ENCODE data around the gene INPPL1.

The INPPL1 gene

DNA sequence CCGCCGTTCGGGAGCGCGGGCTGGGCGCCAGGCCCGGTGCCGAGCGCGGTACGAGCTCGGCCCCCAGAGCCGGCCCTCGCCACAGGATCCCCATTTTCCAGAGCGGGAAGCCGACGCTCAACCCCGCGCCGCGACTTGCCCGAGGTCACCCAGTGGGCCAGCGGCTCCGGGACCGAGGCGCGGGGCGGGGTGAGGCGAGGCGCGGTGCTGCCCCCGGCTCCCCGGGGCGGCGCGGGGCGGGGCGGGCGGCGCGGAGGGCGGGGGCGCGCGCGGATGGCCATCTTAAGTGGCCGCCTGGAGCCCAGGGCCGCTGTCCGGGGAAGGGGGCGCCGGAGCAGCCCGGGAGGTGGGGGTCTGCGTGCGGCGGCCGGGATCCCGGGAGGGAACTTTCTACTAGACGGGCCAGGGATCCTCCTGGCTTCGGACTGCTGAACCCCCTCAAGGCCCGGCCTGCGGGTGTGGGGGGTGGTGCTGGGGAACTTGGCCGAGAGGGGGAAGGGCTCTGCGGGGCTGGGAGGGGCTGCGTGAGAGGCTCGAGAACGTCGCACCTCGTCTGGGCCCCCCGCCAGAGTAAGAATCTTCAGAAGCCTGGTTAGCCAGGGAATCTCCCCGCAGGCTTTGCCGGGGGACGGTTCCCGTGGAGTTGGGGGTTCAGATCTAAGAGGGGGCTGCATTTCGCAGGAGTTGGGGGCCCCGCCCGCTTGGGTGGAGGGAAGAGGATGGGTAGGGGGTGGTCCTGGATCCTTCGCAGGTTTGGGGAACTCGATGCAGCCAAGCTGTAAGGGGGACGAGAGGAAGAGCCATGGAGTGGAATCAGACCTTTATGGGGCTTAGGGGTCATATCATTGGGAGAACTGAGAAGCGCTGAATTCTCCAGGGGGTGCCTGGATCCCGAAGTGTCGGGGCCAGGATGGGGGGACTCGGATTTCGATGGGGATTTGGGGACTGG is 678 bp upstream of the INPPL1 start:
- peak; percentile 70 for DNase-seq (ENCODE audit: extremely low spot score)
- TF ChIP-seq, protein P1, sequence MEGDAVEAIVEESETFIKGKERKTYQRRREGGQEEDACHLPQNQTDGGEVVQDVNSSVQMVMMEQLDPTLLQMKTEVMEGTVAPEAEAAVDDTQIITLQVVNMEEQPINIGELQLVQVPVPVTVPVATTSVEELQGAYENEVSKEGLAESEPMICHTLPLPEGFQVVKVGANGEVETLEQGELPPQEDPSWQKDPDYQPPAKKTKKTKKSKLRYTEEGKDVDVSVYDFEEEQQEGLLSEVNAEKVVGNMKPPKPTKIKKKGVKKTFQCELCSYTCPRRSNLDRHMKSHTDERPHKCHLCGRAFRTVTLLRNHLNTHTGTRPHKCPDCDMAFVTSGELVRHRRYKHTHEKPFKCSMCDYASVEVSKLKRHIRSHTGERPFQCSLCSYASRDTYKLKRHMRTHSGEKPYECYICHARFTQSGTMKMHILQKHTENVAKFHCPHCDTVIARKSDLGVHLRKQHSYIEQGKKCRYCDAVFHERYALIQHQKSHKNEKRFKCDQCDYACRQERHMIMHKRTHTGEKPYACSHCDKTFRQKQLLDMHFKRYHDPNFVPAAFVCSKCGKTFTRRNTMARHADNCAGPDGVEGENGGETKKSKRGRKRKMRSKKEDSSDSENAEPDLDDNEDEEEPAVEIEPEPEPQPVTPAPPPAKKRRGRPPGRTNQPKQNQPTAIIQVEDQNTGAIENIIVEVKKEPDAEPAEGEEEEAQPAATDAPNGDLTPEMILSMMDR (IDR thresholded peaks at IDR 0.05; ENCODE audit: control extremely low read depth, extremely low read depth, low read depth, missing control alignments) = no peak
- ChIA-PET POLR2A (interaction anchor here (0.6 to 0.7 kb wide), 2 partner anchors 9 to 230 kb away, joined by 3 to 4 read pairs; no protein-coding TSS in a partner anchor), CTCF (interaction anchor here (0.8 to 3.2 kb wide), 8 partner anchors 13 to 246 kb away, joined by 3 to 28 read pairs (median 3); no protein-coding TSS in a partner anchor)

DNA sequence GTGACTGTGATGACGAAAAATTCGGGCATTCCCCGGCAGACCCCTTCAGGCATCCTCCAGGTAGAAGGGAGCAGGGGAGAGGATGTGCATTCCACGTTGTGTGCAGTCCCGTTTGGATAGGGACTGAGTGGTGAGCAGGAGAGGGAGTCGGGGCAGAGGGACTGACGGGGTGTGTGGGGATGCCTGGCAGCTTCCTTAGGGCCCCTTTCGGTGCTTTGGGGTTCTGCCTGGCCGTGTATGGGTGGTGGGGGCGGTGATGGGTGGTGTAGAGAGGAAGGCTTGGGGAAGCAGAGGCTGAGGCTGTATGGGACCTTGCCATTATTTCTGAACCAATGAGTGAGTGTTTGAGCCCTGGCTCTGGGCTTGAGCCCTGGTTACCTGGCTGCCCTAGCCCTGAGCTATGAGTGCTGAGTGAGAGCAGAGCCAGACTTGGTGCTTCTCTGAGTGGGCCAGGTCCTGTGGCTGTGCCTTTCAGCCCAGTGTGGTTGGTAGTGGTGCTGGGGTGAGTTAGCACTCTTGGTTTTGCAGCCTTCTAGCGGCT is 914 bp downstream of the INPPL1 start:
- TF ChIP-seq, protein P1 (IDR thresholded peaks at IDR 0.05; ENCODE audit: control extremely low read depth, extremely low read depth, low read depth, missing control alignments) = no peak
- ChIA-PET POLR2A (interaction anchor here (1.3 kb wide), 1 partner anchor 11 kb away, joined by 3 read pairs; no protein-coding TSS in a partner anchor), CTCF (interaction anchor here (1.0 to 5.8 kb wide), 4 partner anchors 12 to 209 kb away, joined by 3 to 36 read pairs (median 6); partner anchors contain the start of gene CLPB)
- peak; percentile 19 for DNase-seq (ENCODE audit: extremely low spot score)

DNA sequence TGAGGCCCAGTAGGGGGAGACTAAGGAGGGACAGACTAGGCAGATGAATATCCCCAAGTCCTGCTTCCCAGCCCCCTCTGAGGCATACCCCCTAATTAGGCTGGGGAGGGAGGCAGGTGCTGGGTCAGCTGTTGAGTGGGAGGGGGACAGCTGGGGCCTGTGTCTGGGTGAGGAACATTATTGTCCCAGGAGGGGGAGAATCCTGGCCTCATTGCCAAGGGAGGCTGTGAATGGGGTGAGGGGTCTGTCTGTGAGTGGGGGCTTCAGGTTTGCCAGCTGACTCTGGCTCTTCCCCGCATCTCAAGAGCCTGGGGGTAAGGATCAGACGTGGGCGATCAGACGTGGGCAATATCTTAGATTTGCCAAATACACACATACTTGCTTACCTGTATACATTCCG is 2.1 kb downstream of the INPPL1 start:
- ChIA-PET POLR2A (no interaction called here), CTCF (interaction anchor here (1.0 to 5.8 kb wide), 4 partner anchors 11 to 208 kb away, joined by 3 to 36 read pairs (median 6); partner anchors contain the start of gene CLPB)
- TF ChIP-seq, protein P1 (IDR thresholded peaks at IDR 0.05; ENCODE audit: control extremely low read depth, extremely low read depth, low read depth, missing control alignments) = no peak
- DNase-seq (ENCODE audit: extremely low spot score) = peak; percentile 4

DNA sequence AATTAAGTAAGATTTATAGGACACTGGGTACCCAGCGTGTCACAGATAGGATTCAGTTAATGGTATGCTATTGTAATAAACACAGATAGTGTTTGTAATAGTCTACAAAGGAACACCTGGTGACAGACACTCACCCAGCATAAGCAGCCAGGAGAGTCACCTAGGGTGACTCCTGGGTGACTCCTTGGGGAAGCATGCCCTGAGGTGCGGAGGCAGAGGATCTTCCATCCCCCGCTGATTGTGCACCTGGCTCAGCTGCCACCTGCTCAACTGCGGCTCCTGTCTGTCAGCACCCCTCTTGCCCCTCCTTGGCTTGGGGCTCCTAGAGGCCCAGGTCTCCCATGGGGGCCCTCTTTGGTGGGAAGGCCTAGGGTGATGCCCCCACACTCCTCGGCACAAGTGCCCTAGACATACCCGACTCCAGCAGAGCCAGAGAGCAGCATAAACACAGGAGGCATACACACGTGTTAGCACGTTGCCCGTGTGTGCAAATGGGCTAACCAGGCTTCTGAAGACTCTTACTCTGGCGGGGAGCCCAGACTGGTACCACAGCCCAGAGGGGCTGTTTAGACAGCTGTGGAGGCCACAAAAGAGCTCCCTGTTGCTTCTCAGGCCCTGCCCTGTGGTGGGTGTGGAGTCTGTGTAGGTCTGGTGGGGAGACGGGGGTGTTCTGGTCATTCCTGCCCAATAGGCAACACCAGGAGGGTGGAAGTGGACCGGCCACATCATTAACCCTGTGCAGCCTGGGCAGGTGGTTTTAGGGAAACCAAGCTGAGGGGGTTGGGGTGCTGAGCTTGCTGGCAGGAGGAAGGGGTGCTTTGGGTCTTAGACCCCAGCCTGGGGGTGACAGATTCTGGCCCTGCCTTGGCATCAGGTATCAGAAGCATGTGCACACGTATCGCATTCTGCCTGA is 3.0 kb downstream of the INPPL1 start:
- POLR2A ChIA-PET = no interaction called here
- CTCF ChIA-PET = interaction anchor here (1.0 to 5.8 kb wide), 3 partner anchors 10 to 203 kb away, joined by 3 to 36 read pairs (median 4); no protein-coding TSS in a partner anchor
- peak; percentile 6 for DNase-seq (ENCODE audit: extremely low spot score)
- TF ChIP-seq, protein P1 (IDR thresholded peaks at IDR 0.05; ENCODE audit: control extremely low read depth, extremely low read depth, low read depth, missing control alignments) = no peak

DNA sequence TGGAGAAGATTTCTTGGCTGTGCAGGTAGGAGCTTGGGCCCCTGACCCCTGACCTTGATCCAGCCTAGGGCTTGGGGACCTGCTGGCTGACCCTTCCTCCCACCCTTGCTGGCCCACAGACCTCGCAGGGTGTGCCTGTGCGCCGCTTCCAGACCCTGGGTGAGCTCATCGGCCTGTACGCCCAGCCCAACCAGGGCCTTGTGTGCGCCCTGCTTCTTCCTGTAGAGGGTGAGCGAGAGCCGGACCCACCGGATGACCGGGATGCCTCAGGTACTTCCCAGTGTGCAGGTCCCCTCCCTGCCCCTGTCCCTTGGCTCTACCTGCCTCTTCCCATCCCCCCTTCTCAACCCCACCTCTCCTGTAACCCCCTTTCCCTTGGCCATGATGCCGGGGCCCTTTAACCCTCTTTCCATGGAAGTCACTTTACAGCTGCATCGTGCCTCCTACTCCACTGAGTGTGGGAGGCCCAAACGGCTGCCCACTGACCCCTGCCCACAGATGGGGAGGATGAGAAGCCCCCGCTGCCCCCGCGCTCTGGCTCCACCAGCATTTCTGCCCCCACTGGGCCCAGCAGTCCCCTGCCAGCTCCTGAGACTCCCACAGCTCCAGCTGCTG is 3.8 kb downstream of the INPPL1 start:
- CTCF ChIA-PET = interaction anchor here (1.0 to 5.8 kb wide), 3 partner anchors 9 to 202 kb away, joined by 3 to 36 read pairs (median 4); no protein-coding TSS in a partner anchor
- no peak for DNase-seq (ENCODE audit: extremely low spot score)
- POLR2A ChIA-PET = no interaction called here
- TF ChIP-seq, protein P1 (IDR thresholded peaks at IDR 0.05; ENCODE audit: control extremely low read depth, extremely low read depth, low read depth, missing control alignments) = no peak

Data from GM10248 (cell line).